Activated B cell treated with CpG ODN at 0.5 μM for 24 hours (primary cell): ENCODE results near the gene CSNK1A1L. TPM values are rescaled to one million over a fixed set of nuclear protein-coding genes. Genes with fewer than 3 reads are reported as not detected.
"Not testable (repeated sequence)": the region's sequence is repeated elsewhere in the genome, so short reads cannot be mapped to it uniquely, and the experiment has no call there.

ENCODE experiments used
- ATAC-seq: fragments of 200-7000 bp; cut with Tn5 transposase; one replicate; pipeline ENCODE4 v1.10.0; 2021; ENCODE audit warnings: low read depth, mild to moderate bottlenecking, moderate library complexity
- CTCF ChIA-PET: fragments of 350-600 bp; sonication (Branson Sonifier 250); formaldehyde crosslinking; loops from one replicate; lab custom pipeline; 2021; ENCODE audit warnings: antibody characterized with exemption; lab: Charles Lee
- POLR2A ChIA-PET: fragments of 350-600 bp; sonication (Branson Sonifier 250); formaldehyde crosslinking; loops from one replicate; lab custom pipeline; 2021; ENCODE audit warnings: antibody characterized with exemption; lab: Charles Lee
- DNase-seq: peaks from one replicate; pipeline ENCODE4 v3.0.0; 2022
- H3K27ac Mint-ChIP-seq: one replicate; pipeline ENCODE4 v1.8.0; 2020; ENCODE audit warnings: mixed read lengths
- H3K27me3 Mint-ChIP-seq: one replicate; pipeline ENCODE4 v1.8.0; 2021; ENCODE audit warnings: mixed read lengths
- H3K36me3 Mint-ChIP-seq: one replicate; pipeline ENCODE4 v1.8.0; 2021; ENCODE audit warnings: low read depth, mixed read lengths
- H3K4me1 Mint-ChIP-seq: one replicate; pipeline ENCODE4 v1.8.0; 2021; ENCODE audit warnings: mixed read lengths
- H3K4me3 Mint-ChIP-seq: one replicate; pipeline ENCODE4 v1.8.0; 2020; ENCODE audit warnings: mild to moderate bottlenecking, mixed read lengths
- H3K9me3 Mint-ChIP-seq: one replicate; pipeline ENCODE4 v1.8.0; 2020; ENCODE audit warnings: mixed read lengths
- CTCF ChIP-seq: fragments of 200-600 bp; IDR thresholded peaks from one replicate; pipeline ENCODE4 v1.8.0; 2022; ENCODE audit warnings: antibody characterized with exemption, mild to moderate bottlenecking
- intact Hi-C: fragments of 100-400 bp; cut with micrococcal nuclease; formaldehyde crosslinking; loops from one replicate; pipeline ENCODE4 v1.15.1; 2024
- total RNA-seq: library from RNA; stranded (reverse); gene quantifications from 2 replicates; pipeline ENCODE4 v1.2.3, GENCODE V29; 2022

CSNK1A1L gene
- total RNA-seq, 1 donor from 2014 or later, result not detected

- Mint-ChIP-seq H3K9me3 (no peaks in the 10 kb centered on the region), H3K36me3 (no peaks in the 10 kb centered on the region), H3K27ac (no peak overlapping the region), H3K27me3 (peaks cover 4% of the 10 kb centered on the region), H3K4me1 (peaks cover 3% of the 10 kb centered on the region), H3K4me3 (no peak overlapping the region)
- CTCF ChIA-PET, result no interaction called here
- DNase-seq (no peak), ATAC-seq (no peak)
- POLR2A ChIA-PET, result interaction anchor here (0.6 kb wide), 1 partner anchor 196 kb away, joined by 3 read pairs; no protein-coding TSS in a partner anchor
- TF ChIP-seq CTCF, result no peak
- intact Hi-C loops, result no loop called here
Observed at GRCh38 chr13:37065890-37066526, 39.5 kb downstream of the CSNK1A1L start.

GRCh38 chr13:37059848-37060192 is 45.6 kb downstream of the CSNK1A1L start:
- ATAC-seq (peak; percentile 9), DNase-seq (no peak)
- H3K9me3 Mint-ChIP-seq, result no peaks in the 10 kb centered on the region
- peaks cover 13% of the 10 kb centered on the region for H3K36me3 Mint-ChIP-seq
- ChIA-PET CTCF (no interaction called here), POLR2A (interaction anchor here (1.0 to 2.4 kb wide), 3 partner anchors 60 to 1978 kb away, joined by 3 to 25 read pairs (median 4); partner anchors contain the start of genes ALG5, EXOSC8, NHLRC3 and PROSER1)
- H3K27ac Mint-ChIP-seq, result peak overlapping the region; percentile 97
- intact Hi-C loops, result loop anchor here (1.0 to 5.0 kb wide), 6 partner anchors 60 to 1978 kb away; partner anchors contain the start of genes EXOSC8, NHLRC3, PROSER1 and RFXAP
- H3K4me1 Mint-ChIP-seq, result peaks cover 27% of the 10 kb centered on the region
- TF ChIP-seq CTCF, result no peak
- peak overlapping the region; percentile 96 for H3K4me3 Mint-ChIP-seq
- no peaks in the 10 kb centered on the region for H3K27me3 Mint-ChIP-seq

- ATAC-seq, result peak; percentile 94
Observed at GRCh38 chr13:37058910-37059847, 46.3 kb downstream of the CSNK1A1L start, which contains the start of gene SUPT20H. SUPT20H (minus strand) TSS chr13:37059688; CDS start chr13:37051490, 8,198 bp downstream.

GRCh38 chr13:37056228-37056627 is 49.2 kb downstream of the CSNK1A1L start:
- H3K27me3 Mint-ChIP-seq, H3K9me3 Mint-ChIP-seq, ATAC-seq, intact Hi-C loops, H3K4me3 Mint-ChIP-seq, DNase-seq, H3K27ac Mint-ChIP-seq, CTCF ChIA-PET: not testable (repeated sequence)
- Mint-ChIP-seq H3K4me1 (peaks cover 44% of the 10 kb centered on the region), H3K36me3 (peaks cover 32% of the 10 kb centered on the region)
- POLR2A ChIA-PET, result interaction anchor here (1.3 kb wide), 1 partner anchor 56 kb away, joined by 6 read pairs; no protein-coding TSS in a partner anchor

More at GRCh38 chr13:37058910-37059847, 46.3 kb downstream of the CSNK1A1L start, which contains the start of gene SUPT20H:
- CTCF ChIA-PET, result no interaction called here
- Mint-ChIP-seq H3K27me3 (no peaks in the 10 kb centered on the region), H3K36me3 (peaks cover 13% of the 10 kb centered on the region), H3K4me3 (peak within 1 kb of the TSS; percentile 96), H3K9me3 (no peaks in the 10 kb centered on the region), H3K27ac (peak within 1 kb of the TSS; percentile 97), H3K4me1 (peaks cover 29% of the 10 kb centered on the region)
- intact Hi-C loops, result loop anchor here (1.0 to 2.0 kb wide), 5 partner anchors 59 to 1979 kb away; partner anchors contain the start of genes EXOSC8, NHLRC3, PROSER1 and RFXAP
- no peak for TF ChIP-seq CTCF
- peak; percentile 92 for DNase-seq
- POLR2A ChIA-PET, result interaction anchor here (1.0 to 2.4 kb wide), 3 partner anchors 60 to 1979 kb away, joined by 3 to 25 read pairs (median 4); partner anchors contain the start of genes ALG5, EXOSC8, NHLRC3 and PROSER1

Other genes with a start within 250 kb of the CSNK1A1L start
- gene SMAD9, start 185.4 kb downstream of the CSNK1A1L start, total RNA-seq, result not detected in 2 replicates
- 24.0 and 25.8 TPM in 2 replicates for gene ALG5, start 106.3 kb downstream of the CSNK1A1L start, total RNA-seq
- 57.7 and 61.8 TPM in 2 replicates for gene EXOSC8, start 104.9 kb downstream of the CSNK1A1L start, total RNA-seq
- 61.9 and 66.6 TPM in 2 replicates for gene SUPT20H, start 46.0 kb downstream of the CSNK1A1L start, total RNA-seq